ENCODE data around the gene RAET1L.

Gene RAET1L

GRCh38 chr6:150058986-150059385, 33.7 kb upstream of the RAET1L start:
- Histone ChIP-seq H3K4me3 (ENCODE audit: low read depth in 1 of 2, low read length in 2 of 2) (no peak overlapping the region), H3K4me1 (ENCODE audit: insufficient read depth, low read length) (no peaks in the 10 kb centered on the region), H3K36me3 (ENCODE audit: insufficient read depth, low read length) (no peaks in the 10 kb centered on the region)

GRCh38 chr6:150058231-150058792, 33.0 kb upstream of the RAET1L start:
- H3K4me3 ChIP-seq (ENCODE audit: low read depth in 1 of 2, low read length in 2 of 2) = no peak overlapping the region
- H3K9me3 ChIP-seq (ENCODE audit: low read length) = no peaks in the 10 kb centered on the region
- no peaks in the 10 kb centered on the region for H3K4me1 ChIP-seq (ENCODE audit: insufficient read depth, low read length)
- H3K27me3 ChIP-seq (ENCODE audit: control insufficient read depth in 1 of 2, insufficient read depth in 2 of 2, low read length in 2 of 2) = no peaks in the 10 kb centered on the region
- H3K36me3 ChIP-seq (ENCODE audit: insufficient read depth, low read length) = no peaks in the 10 kb centered on the region
- no peak overlapping the region for H3K27ac ChIP-seq (ENCODE audit: low read depth, low read length)
- no peak overlapping the region for H3K9ac ChIP-seq (ENCODE audit: low read length)

More at GRCh38 chr6:150058986-150059385, 33.7 kb upstream of the RAET1L start:
- no peaks in the 10 kb centered on the region for H3K9me3 ChIP-seq (ENCODE audit: low read length)
- no peak overlapping the region for H3K27ac ChIP-seq (ENCODE audit: low read depth, low read length)
- no peaks in the 10 kb centered on the region for H3K27me3 ChIP-seq (ENCODE audit: control insufficient read depth in 1 of 2, insufficient read depth in 2 of 2, low read length in 2 of 2)
- H3K9ac ChIP-seq (ENCODE audit: low read length) = no peak overlapping the region

DNA sequence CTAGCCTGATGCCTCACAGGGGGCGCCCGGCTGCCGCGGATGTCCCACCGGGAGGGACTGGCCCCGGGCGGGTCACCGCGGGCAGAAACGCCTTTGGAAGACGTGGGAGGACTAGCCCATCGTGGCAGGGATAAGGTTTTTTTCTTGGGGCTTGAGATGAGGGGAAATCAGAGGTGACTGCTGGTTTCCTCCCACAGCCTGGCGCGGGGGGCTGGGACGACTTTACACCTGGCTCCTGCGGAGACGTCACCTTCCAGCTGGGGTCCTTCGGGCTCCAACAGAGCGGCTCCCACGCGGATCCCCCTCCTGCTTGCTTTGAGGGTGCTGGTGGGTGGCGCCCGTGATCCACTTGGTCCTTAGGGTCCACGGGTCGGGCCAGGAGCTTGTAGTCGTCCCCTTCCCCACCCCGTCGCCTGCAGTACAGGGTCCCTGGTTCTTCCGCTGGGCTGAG, 32.2 kb upstream of the RAET1L start:
- no peak overlapping the region for H3K9ac ChIP-seq (ENCODE audit: low read length)
- no peaks in the 10 kb centered on the region for H3K36me3 ChIP-seq (ENCODE audit: insufficient read depth, low read length)
- no peaks in the 10 kb centered on the region for H3K9me3 ChIP-seq (ENCODE audit: low read length)

DNA sequence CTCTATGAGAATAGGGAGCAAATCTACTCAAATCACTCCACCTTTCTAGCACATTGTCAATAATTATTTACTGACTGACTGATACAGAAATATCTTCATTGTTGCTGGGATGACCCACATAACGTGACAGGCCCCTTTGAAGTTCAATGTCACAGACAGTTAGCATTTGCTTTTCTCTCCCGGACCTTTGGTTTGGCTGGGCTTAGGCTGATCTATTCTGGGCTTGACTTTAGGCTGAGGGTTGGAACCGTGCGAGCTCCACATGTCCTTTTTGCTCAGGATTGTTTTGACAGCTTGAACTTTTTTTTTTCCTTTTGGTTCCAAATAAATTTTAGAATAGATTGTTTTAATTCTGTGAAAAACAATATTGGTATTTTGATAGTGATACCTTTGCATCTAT, 31.6 kb upstream of the RAET1L start:
- no peaks in the 10 kb centered on the region for H3K9me3 ChIP-seq (ENCODE audit: low read length)
- H3K27me3 ChIP-seq (ENCODE audit: control insufficient read depth in 1 of 2, insufficient read depth in 2 of 2, low read length in 2 of 2) = peaks cover 0 to 6% of the 10 kb centered on the region in 2 donors
- H3K4me3 ChIP-seq (ENCODE audit: low read depth in 1 of 2, low read length in 2 of 2) = no peak overlapping the region
- no peaks in the 10 kb centered on the region for H3K4me1 ChIP-seq (ENCODE audit: insufficient read depth, low read length)
- H3K36me3 ChIP-seq (ENCODE audit: insufficient read depth, low read length) = no peaks in the 10 kb centered on the region
- no peak overlapping the region for H3K9ac ChIP-seq (ENCODE audit: low read length)
- no peak overlapping the region for H3K27ac ChIP-seq (ENCODE audit: low read depth, low read length)

More for the DNA sequence above, 32.2 kb upstream of the RAET1L start:
- H3K27me3 ChIP-seq (ENCODE audit: control insufficient read depth in 1 of 2, insufficient read depth in 2 of 2, low read length in 2 of 2) = peaks cover 0 to 5% of the 10 kb centered on the region in 2 donors
- no peak overlapping the region for H3K4me3 ChIP-seq (ENCODE audit: low read depth in 1 of 2, low read length in 2 of 2)
- no peaks in the 10 kb centered on the region for H3K4me1 ChIP-seq (ENCODE audit: insufficient read depth, low read length)
- no peak overlapping the region for H3K27ac ChIP-seq (ENCODE audit: low read depth, low read length)

DNA sequence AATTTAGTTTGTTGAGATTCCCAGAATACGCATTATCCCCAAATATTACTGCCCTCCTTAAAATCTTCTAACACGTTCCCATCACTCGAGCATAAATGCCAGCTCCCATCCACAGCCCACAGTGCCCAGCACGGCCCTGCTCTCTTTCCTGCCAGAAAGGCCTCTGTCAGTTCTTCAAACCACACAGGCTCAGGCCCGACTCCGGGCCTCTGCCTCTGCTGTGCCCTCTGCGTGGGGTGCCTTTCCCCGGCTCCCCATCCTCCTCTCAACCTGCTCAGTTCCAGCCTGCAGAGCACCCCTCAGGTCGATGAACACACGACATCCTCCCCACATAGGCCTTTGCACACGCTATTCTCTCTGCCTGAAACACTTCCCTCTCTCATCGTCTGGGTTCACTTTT, 30.8 kb upstream of the RAET1L start:
- H3K36me3 ChIP-seq (ENCODE audit: insufficient read depth, low read length) = no peaks in the 10 kb centered on the region
- H3K4me3 ChIP-seq (ENCODE audit: low read depth in 1 of 2, low read length in 2 of 2) = no peak overlapping the region
- H3K4me1 ChIP-seq (ENCODE audit: insufficient read depth, low read length) = no peaks in the 10 kb centered on the region
- H3K27ac ChIP-seq (ENCODE audit: low read depth, low read length) = no peak overlapping the region
- H3K9me3 ChIP-seq (ENCODE audit: low read length) = no peaks in the 10 kb centered on the region
- no peak overlapping the region for H3K9ac ChIP-seq (ENCODE audit: low read length)
- peaks cover 0 to 6% of the 10 kb centered on the region in 2 donors for H3K27me3 ChIP-seq (ENCODE audit: control insufficient read depth in 1 of 2, insufficient read depth in 2 of 2, low read length in 2 of 2)

DNA sequence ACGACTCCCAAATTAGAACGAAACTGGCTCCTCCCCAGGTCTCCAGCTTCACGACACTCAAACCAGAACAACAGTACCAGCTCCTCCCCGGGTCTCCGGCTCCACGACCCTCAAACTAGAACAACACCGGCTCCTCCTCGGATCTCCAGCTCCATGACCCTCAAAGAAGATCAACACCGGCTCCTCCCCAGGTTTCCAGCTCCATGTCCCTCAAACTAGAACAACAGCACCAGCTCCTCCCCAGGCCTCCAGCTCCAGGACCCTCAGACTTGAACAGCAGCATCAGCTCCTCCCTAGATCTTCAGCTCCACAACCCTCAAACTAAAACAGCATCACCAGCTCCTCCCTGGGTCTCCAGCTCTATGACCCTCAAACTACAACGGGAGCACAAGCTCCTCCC, 29.8 kb upstream of the RAET1L start:
- Histone ChIP-seq H3K9ac (ENCODE audit: low read length) (no peak overlapping the region), H3K27ac (ENCODE audit: low read depth, low read length) (no peak overlapping the region), H3K27me3 (ENCODE audit: control insufficient read depth in 1 of 2, insufficient read depth in 2 of 2, low read length in 2 of 2) (peaks cover 0 to 6% of the 10 kb centered on the region in 2 donors), H3K4me1 (ENCODE audit: insufficient read depth, low read length) (no peaks in the 10 kb centered on the region), H3K9me3 (ENCODE audit: low read length) (no peaks in the 10 kb centered on the region), H3K4me3 (ENCODE audit: low read depth in 1 of 2, low read length in 2 of 2) (no peak overlapping the region), H3K36me3 (ENCODE audit: insufficient read depth, low read length) (no peaks in the 10 kb centered on the region)

DNA sequence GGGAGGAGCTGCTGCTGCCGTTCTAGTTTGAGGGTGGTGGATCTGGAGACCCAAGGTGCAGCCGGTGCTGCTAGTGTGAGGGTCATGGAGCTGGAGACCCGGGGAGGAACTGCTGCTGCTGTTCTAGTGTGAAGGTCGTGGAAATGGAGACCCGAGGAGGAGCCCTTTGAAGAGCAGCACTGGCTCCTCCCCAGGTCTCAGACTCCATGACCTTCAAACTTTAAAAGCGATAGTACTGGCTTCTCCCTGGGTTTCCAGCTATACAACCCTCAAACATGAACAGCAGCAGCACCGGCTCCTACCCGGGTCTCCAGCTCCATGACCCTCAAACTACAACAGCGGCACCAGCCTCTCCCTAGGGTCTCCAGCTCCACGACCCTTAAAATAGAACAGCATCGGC, 28.1 kb upstream of the RAET1L start:
- no peaks in the 10 kb centered on the region for H3K9me3 ChIP-seq (ENCODE audit: low read length)
- peaks cover 0 to 6% of the 10 kb centered on the region in 2 donors for H3K27me3 ChIP-seq (ENCODE audit: control insufficient read depth in 1 of 2, insufficient read depth in 2 of 2, low read length in 2 of 2)
- no peak overlapping the region for H3K27ac ChIP-seq (ENCODE audit: low read depth, low read length)
- H3K9ac ChIP-seq (ENCODE audit: low read length) = no peak overlapping the region
- no peaks in the 10 kb centered on the region for H3K36me3 ChIP-seq (ENCODE audit: insufficient read depth, low read length)
- H3K4me3 ChIP-seq (ENCODE audit: low read depth in 1 of 2, low read length in 2 of 2) = no peak overlapping the region
- H3K4me1 ChIP-seq (ENCODE audit: insufficient read depth, low read length) = no peaks in the 10 kb centered on the region

GRCh38 chr6:150050846-150051245, 25.5 kb upstream of the RAET1L start:
- no peaks in the 10 kb centered on the region for H3K36me3 ChIP-seq (ENCODE audit: insufficient read depth, low read length)
- no peaks in the 10 kb centered on the region for H3K9me3 ChIP-seq (ENCODE audit: low read length)
- H3K4me1 ChIP-seq (ENCODE audit: insufficient read depth, low read length) = no peaks in the 10 kb centered on the region
- no peak overlapping the region for H3K9ac ChIP-seq (ENCODE audit: low read length)
- H3K27ac ChIP-seq (ENCODE audit: low read depth, low read length) = no peak overlapping the region
- H3K4me3 ChIP-seq (ENCODE audit: low read depth in 1 of 2, low read length in 2 of 2) = no peak overlapping the region
- peaks cover 0 to 6% of the 10 kb centered on the region in 2 donors for H3K27me3 ChIP-seq (ENCODE audit: control insufficient read depth in 1 of 2, insufficient read depth in 2 of 2, low read length in 2 of 2)

DNA sequence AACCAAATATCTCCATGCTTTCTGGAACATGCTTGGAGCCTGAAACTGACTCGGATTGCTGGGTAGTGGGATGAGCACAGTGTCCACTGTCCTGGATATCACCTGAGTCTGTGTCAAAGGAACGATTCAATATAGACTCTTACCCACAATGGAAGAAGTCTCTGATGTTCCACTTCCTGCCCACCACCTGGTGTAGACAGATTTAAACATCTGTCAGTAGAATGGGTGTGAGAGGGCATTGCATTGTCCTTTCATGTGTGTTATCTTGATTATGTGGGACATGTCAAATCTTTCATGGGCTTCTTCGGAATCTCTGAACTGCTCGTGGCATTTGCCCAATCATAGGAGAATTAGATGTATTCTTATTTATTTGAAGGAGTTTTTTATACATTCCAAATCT, 22.8 kb upstream of the RAET1L start:
- no peaks in the 10 kb centered on the region for H3K4me1 ChIP-seq (ENCODE audit: insufficient read depth, low read length)
- no peaks in the 10 kb centered on the region for H3K9me3 ChIP-seq (ENCODE audit: low read length)
- no peaks in the 10 kb centered on the region for H3K36me3 ChIP-seq (ENCODE audit: insufficient read depth, low read length)
- H3K9ac ChIP-seq (ENCODE audit: low read length) = no peak overlapping the region
- H3K27me3 ChIP-seq (ENCODE audit: control insufficient read depth in 1 of 2, insufficient read depth in 2 of 2, low read length in 2 of 2) = peaks cover 0 to 6% of the 10 kb centered on the region in 2 donors
- no peak overlapping the region for H3K4me3 ChIP-seq (ENCODE audit: low read depth in 1 of 2, low read length in 2 of 2)
- no peak overlapping the region for H3K27ac ChIP-seq (ENCODE audit: low read depth, low read length)

- Histone ChIP-seq H3K27ac (ENCODE audit: low read depth, low read length) (no peak overlapping the region), H3K9me3 (ENCODE audit: low read length) (no peaks in the 10 kb centered on the region), H3K9ac (ENCODE audit: low read length) (no peak overlapping the region), H3K27me3 (ENCODE audit: control insufficient read depth in 1 of 2, insufficient read depth in 2 of 2, low read length in 2 of 2) (no peaks in the 10 kb centered on the region), H3K4me3 (ENCODE audit: low read depth in 1 of 2, low read length in 2 of 2) (no peak overlapping the region), H3K36me3 (ENCODE audit: insufficient read depth, low read length) (no peaks in the 10 kb centered on the region), H3K4me1 (ENCODE audit: insufficient read depth, low read length) (no peaks in the 10 kb centered on the region)
Measured at GRCh38 chr6:150046943-150047342, 21.6 kb upstream of the RAET1L start.

DNA sequence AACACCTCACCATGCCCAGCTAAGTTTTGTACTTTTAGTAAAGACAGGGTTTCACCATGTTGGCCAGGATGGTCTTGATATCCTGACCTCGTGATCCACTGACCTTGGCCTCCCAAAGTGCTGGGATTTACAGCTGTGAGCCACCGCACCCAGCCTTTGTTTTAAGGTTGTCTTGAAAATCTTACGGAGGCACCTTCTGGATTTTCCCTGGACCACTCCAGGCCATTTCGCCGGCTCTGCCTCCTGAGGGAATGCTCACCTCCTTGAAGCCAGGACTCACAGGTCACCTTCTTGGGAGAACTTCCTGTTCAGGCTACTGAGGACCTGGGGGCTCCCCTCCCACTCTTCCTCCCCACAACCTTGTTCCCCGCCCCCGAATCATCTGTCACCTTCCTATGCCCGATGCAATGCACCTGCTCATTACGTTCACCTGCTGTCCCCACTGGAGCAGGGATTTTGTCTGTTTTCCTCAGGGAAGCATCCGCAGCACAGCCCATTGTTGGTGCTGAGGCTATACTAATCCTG, 19.4 kb upstream of the RAET1L start:
- Histone ChIP-seq H3K4me1 (ENCODE audit: insufficient read depth, low read length) (no peaks in the 10 kb centered on the region), H3K9ac (ENCODE audit: low read length) (no peak overlapping the region), H3K4me3 (ENCODE audit: low read depth in 1 of 2, low read length in 2 of 2) (no peak overlapping the region), H3K27ac (ENCODE audit: low read depth, low read length) (no peak overlapping the region), H3K9me3 (ENCODE audit: low read length) (no peaks in the 10 kb centered on the region), H3K27me3 (ENCODE audit: control insufficient read depth in 1 of 2, insufficient read depth in 2 of 2, low read length in 2 of 2) (peaks cover 0 to 11% of the 10 kb centered on the region in 2 donors), H3K36me3 (ENCODE audit: insufficient read depth, low read length) (no peaks in the 10 kb centered on the region)

All from muscle layer of colon (tissue), 2 donors.